Measurements from ENCODE around the gene CCDC50. TPM values are rescaled to one million over a fixed set of nuclear protein-coding genes. Genes with fewer than 3 reads are reported as not detected.

Gene CCDC50
- 78.6 and 90.2 TPM in 2 replicates for total RNA-seq

GRCh38 chr3:191328962-191329653 is at the start of gene CCDC50:
Gene CCDC50, plus strand, starts transcription at chr3:191329394. Its CDS starts 281 bp downstream, at chr3:191329675.

GRCh38 chr3:191329654-191330529 is 698 bp downstream of the CCDC50 start, which contains the start of gene UTS2B:
Gene UTS2B, minus strand, starts transcription at chr3:191330526. Its CDS starts 48,337 bp downstream, at chr3:191282189.

Other genes starting within 250 kb of the CCDC50 start
- not detected in 2 replicates for gene OSTN, start 130.2 kb upstream of the CCDC50 start, total RNA-seq
- 0.48 and 0.65 TPM in 2 replicates for gene UTS2B, start 1.1 kb downstream of the CCDC50 start, total RNA-seq
- gene PYDC2, start 131.8 kb downstream of the CCDC50 start, total RNA-seq, result not detected in 2 replicates